DMS114 treated with DMSO at 0.1 percent for 48 hours (cell line): Measurements from ENCODE around the gene SMTNL2.
"Not testable (repeated sequence)": the region's sequence is repeated elsewhere in the genome, so short reads cannot be mapped to it uniquely, and the experiment has no call there.

Experiments used
- DNase-seq: peaks from one replicate; lab custom pipeline; 2025; ENCODE audit not compliant: unreplicated experiment; lab: John Stamatoyannopoulos, UW

Gene SMTNL2

GRCh38 chr17:4584917-4585637 is 748 bp downstream of the SMTNL2 start:
- no peak for DNase-seq

GRCh38 chr17:4585638-4585994 is 1.3 kb downstream of the SMTNL2 start:
- DNase-seq = no peak

- DNase-seq = no peak
Measured at GRCh38 chr17:4586043-4586442, 1.7 kb downstream of the SMTNL2 start.

- no peak for DNase-seq
Measured at GRCh38 chr17:4587195-4587594, 2.9 kb downstream of the SMTNL2 start.

- DNase-seq = no peak
Measured at GRCh38 chr17:4587803-4588202, 3.5 kb downstream of the SMTNL2 start.

- no peak for DNase-seq
Measured at GRCh38 chr17:4588391-4588790, 4.1 kb downstream of the SMTNL2 start.

- no peak for DNase-seq
Measured at GRCh38 chr17:4588898-4589625, 4.7 kb downstream of the SMTNL2 start.

GRCh38 chr17:4590042-4590441 is 5.7 kb downstream of the SMTNL2 start:
- DNase-seq = not testable (repeated sequence)

GRCh38 chr17:4590981-4591453 is 6.7 kb downstream of the SMTNL2 start:
- DNase-seq = no peak

GRCh38 chr17:4591529-4591928 is 7.2 kb downstream of the SMTNL2 start:
- DNase-seq = no peak

- no peak for DNase-seq
Measured at GRCh38 chr17:4592240-4593005, 8.1 kb downstream of the SMTNL2 start.

GRCh38 chr17:4593021-4593421 is 8.7 kb downstream of the SMTNL2 start:
- no peak for DNase-seq

GRCh38 chr17:4594406-4594805 is 10.1 kb downstream of the SMTNL2 start:
- no peak for DNase-seq

- no peak for DNase-seq
Measured at GRCh38 chr17:4594931-4595684, 10.8 kb downstream of the SMTNL2 start.

GRCh38 chr17:4595685-4596342 is 11.5 kb downstream of the SMTNL2 start:
- not testable (repeated sequence) for DNase-seq

- no peak for DNase-seq
Measured at GRCh38 chr17:4596636-4597380, 12.5 kb downstream of the SMTNL2 start.

- DNase-seq = no peak
Measured at GRCh38 chr17:4597975-4598374, 13.6 kb downstream of the SMTNL2 start.

GRCh38 chr17:4598776-4599504 is 14.6 kb downstream of the SMTNL2 start:
- DNase-seq = no peak
